Activated CD8-positive, alpha-beta memory T cell treated with anti-CD3 and anti-CD28 coated beads for 24 hours (primary cell): ENCODE data around the gene RAB7B.

Experiments
- DNase-seq: peaks from one replicate; pipeline ENCODE4 v3.0.0-alpha.2; 2020

Gene RAB7B

DNA sequence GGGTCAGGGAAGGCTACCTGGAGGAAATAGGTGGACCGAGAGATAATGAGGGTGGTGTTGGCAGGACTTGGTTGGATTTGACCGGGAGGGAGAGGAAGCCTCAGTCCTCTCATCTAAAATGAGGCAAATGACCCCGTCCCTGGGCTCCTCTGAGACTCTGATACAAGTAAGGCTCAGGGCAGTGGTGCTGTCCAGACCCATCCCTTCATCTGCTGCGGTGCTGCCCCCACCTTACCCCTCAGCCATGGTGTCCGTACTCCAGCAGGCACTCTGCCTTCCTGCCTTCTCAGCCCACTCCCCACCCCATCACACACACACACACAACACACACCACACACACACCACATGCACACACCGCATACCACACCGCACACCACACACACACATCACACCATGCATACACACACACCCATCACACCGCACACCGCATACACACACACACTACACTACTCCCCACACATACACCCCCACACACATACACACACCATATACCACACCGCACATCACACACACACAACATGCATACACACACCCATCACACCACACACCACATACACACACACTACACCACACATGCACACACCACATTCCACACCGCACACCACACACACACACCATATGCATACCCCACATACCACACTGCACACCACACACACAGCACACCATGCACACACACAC lies 30.6 kb downstream of the RAB7B start:
- DNase-seq = no peak

- DNase-seq = no peak
Measured at GRCh38 chr1:205972081-205972480, 31.1 kb downstream of the RAB7B start.

- DNase-seq = no peak
Measured at GRCh38 chr1:205971082-205971481, 32.1 kb downstream of the RAB7B start.

DNA sequence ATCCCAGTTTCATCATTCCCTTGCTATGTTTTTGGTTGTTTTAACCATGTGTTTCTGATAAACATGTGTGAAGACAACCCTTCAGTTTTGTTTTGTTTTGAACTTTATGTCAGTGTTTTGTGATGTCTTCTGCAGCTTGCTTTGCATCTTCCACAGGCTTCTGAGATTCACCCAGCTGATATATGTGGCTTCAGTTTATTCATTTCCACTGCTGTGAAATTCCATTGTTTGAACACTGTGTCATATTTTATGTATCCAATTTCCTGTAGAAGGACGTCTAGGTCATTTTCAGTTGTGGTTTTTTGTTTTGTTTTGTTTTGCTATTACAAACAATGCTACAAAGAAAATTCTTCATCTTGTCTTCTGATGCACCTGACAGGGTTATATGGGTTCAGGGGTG lies 32.7 kb downstream of the RAB7B start:
- no peak for DNase-seq

- DNase-seq = no peak
Measured at GRCh38 chr1:205969229-205969628, 34.0 kb downstream of the RAB7B start.

DNA sequence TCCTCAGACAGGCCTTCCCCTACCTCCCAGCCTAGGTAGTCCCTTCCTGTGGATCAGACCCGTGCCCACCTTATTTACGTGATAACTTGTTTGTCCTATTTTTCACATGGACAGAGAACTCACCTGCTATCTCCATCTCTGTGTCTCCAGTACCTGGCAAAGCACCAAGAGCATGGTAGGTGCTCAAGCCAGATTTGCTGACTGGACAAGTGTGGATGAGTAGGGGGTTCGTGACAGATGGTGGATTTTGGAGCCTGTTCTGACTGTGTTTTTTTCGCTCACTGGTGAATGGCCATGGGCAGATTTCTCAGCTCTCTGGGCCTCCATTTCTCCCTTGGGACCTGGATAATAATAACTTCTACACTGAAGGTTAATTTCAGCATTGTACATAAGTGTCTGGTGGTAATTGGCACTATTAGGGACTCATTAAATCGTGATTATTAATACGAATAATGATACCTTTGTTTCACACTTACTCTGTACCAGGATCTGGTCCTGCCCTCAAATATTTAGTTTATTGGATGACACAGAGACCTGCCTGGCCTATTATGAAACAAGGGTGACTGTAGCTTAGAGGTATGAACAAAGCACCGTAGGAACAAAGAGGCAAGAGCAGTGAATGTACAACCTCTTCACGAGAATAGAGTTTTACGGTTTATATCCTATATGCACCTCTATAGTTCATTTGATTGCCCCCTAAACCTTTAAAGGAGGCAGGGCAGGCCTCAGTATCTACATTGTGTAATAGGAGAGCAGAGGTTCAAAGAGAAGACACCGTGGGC lies 35.5 kb downstream of the RAB7B start:
- DNase-seq = no peak

DNA sequence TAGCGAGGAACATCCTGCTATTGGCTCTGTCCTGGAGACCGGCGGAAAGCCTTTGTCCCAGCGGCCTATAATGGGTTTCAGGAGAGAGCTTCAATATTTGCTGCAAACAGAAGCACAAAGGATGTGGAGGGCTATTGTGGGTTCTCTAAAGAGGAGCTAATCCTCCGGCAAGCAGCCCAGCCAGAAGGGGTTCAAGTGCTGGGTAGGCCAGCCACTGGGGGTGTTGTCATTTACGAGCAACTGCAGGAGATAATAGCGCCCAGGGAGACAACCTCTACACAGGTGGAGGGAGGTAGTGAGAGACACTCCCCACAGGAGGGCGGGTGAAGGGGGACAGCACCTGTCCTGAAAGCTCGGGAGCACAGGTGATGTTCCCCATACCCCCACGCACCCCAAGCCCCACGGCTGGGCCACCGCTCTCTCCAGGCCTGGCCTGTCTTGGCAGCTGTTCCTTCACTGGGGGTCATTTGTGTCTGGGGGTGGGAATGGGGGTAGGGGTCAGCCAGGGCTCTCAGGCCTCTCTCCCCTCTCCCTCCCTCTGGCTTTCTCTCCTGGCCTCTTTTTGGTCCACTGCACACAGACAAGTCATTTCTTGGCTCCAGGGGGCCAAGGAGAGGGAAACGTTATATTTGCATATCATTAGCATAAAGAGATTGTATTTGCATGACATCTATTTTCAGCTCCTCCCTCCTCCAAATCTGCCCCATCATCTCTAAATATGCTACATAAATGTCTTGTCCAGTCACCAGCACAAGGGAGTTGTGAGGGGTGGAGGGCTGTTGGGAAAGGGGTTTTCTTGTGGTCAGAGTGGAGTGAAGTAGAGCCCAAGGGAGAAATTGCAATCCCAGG lies 37.9 kb downstream of the RAB7B start:
- no peak for DNase-seq

DNA sequence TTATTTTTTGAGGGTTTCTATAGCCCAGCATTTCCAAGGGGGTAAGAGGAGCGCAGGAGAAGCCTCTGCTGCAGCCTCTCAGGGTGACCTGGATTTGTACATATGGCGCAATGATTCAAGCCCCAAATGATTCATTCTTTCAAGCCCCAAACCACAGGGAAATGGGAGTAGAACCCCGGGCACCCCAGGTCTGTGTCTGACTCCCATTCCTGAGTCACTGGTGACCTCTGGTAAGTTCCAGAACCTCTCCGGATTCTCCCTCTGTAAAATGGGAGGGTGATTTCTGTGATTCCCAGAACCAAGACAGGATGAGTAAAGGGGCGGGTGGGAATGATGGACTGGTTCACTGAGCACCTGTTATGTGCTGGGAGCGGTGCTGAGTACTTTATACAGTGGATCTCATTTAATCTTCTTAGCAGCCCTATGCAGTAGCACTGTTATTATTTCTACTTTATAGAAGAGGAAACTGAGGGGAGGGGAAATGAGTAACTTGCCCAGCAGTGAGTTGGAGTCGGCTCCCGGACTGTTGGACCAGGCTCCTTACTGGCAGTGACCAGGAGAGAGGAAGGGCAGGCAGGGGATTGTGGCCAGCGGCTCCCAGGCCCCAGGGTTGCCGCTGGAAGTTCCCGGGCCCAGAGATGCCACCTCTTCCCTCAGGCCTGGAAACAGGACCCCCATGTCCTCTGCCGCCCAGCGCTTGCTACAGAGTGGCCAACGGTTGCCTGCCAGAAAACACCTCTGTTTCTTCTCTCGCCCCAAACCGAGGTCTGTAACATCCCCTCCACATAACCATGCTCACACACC lies 39.6 kb downstream of the RAB7B start:
- DNase-seq = no peak

DNA sequence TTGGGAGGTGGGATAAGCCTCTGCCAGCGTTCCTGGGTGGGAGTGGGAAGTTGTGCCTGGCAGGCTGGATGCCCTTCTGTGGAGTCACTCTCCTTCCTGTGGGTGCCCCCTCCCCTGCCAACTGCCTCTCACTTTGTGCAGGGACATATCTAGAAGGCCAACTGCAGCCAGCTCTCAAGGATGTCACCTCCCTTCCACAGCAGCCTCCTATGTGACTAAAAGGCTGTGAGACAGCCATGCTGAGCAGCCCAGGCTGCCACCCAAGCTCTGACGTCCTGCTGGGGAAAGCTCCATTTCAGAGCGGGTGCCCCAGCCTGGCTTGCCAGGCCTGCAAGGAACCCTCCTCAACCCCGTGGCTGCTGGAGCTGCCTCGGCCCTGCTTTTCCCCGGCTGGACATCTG lies 40.4 kb downstream of the RAB7B start:
- no peak for DNase-seq

DNA sequence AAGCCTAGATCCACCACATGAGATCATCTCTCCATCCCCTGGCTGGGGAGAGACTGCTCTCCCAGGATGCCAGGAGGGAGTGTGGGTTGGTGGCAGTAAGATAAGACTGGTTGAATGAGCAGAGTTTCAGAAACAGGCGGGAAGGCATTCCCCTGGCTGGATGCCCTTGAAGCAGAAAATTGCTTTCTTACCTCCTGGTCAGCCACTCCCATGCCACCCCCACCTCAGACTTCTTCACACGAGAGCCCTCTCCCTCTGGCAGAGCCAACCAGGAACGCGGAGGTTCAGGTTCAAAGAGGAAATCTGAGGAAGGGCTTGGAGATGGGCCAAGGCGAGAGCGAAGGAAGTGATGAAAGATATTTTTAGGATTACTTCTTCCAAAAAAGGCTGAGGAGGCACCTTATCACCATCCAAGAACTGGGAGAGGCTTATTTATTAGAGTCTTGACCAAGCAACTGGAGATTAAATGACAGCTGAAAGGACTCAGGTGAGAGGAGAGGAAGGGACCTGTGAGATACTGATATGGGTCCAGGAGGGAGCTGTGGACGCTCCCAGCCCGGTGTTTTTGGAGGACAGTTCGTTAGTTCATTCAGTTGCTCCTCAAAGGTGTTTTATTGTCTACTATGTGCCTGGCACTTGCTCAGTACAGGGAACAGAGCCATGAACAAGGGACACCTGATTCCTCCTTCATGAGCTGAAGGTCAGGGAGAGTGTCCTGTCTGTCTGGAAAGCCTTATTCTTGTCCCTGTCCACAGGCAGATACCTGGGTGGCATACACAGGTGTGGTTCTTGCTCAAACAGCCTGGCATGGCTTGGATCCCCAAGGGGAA lies 41.0 kb downstream of the RAB7B start:
- DNase-seq = no peak

- DNase-seq = no peak
Measured at GRCh38 chr1:205961405-205961804, 41.8 kb downstream of the RAB7B start.

GRCh38 chr1:205959789-205960188 lies 43.4 kb downstream of the RAB7B start:
- no peak for DNase-seq

- DNase-seq = no peak
Measured at GRCh38 chr1:205955499-205955898, 47.7 kb downstream of the RAB7B start.

- DNase-seq = no peak
Measured at GRCh38 chr1:205954819-205955404, 48.3 kb downstream of the RAB7B start.

DNA sequence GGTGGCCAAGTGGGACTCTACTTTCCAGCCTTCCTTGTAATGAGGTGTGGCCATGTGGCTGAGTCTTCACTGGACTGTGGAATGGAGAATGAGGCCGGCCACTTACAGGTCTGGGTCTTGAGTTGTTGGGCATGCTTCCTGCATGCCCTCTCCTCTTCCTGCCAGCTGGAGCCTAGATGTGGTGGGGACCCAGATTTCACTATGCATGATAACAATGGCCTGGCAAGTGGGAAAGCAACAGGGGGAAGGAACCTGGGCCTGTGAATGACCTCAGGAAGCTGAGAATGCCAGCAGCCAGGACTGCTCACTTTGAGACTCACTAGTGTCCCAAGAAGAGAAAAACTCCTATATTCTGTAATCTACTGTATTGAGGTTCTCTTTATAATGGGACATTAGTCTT lies 51.4 kb downstream of the RAB7B start:
- DNase-seq = no peak

DNA sequence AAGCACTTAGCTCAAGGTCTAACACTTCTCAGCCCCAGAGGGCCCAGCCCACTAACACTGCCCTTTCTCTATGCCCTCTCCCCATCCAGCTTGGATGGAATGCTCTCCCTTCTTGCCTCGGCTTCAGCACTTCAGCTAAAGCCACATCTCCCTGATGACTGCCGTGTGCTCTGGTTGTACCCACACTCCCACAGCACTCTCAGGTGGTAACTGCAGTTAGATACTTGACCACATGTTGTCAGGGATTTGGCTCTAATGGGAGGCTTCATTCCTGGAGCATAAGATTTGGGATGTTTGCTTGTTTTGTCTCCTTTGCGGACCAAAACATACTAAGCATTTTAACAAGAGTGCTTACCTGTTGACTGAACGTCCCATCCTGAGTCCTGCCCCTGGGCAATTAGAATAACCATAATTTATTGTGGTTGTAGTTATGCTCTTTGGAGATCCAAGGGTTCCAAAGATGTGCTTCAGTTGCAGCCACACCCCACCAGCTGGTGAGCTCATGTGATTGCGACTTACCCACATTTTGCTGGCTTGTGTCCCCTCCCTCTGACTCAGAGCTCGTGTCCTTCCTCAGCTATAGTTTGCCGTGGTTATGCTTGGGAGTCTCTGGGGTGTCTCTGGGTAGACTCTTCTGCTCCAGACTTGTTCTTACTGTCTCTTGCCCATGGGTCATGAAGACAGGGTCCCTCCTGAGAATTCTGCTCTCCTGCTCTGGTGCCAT lies 52.2 kb downstream of the RAB7B start:
- no peak for DNase-seq

GRCh38 chr1:205950280-205950679 lies 52.9 kb downstream of the RAB7B start:
- DNase-seq = no peak

DNA sequence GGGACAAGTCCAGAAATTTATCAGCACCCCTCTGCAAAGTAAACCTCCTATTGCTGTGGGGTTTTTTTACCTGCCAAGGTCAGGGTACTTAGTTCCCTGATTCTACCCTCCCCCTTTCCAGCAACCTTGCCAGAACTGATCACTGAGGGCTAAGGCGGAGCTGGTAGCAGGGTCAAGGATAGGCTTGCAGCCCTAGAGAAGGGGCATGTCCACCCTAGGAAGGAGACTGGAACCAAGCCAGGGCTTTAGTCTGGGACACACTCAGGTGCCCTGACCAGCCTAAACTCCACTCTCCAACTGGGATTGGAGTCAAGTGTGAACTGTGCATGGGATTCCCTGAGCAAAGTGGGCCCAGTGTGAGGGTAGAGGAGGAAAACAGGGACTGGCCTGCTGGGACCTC lies 53.4 kb downstream of the RAB7B start:
- no peak for DNase-seq

DNA sequence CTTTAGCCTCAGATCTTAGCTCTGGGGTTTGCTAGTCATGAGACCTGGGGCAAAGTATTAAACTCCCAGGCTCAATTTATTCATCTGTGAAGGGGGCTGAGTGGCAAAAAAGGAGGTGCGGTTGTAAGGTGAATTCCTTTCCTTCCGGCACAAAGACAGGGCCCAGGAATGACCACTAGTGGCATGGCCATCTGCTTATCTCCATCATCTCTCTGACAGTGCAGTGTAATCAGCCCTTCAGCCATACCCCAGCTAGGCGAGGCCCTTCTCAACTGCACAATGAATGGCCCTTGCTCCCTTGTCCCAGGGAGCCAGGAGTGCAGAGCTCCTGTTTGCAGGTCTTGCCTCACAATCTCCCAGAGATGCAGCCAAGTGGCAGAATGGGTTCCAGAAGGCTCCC lies 54.3 kb downstream of the RAB7B start:
- no peak for DNase-seq

- DNase-seq = no peak
Measured at GRCh38 chr1:205948039-205948438, 55.2 kb downstream of the RAB7B start.

GRCh38 chr1:205947024-205947423 lies 56.2 kb downstream of the RAB7B start:
- no peak for DNase-seq
